HG03457 (cell line): ENCODE results near the gene PPP1R1B.
"Not testable (repeated sequence)": the region's sequence is repeated elsewhere in the genome, so short reads cannot be mapped to it uniquely, and the experiment has no call there.

Source experiments
- ATAC-seq: cut with Tn5 transposase; IDR thresholded peaks from one replicate; pipeline ENCODE4 v1.9.1; 2021; ENCODE audit warnings: moderate number of reproducible peaks; ENCODE audit not compliant: unreplicated experiment

PPP1R1B gene

DNA sequence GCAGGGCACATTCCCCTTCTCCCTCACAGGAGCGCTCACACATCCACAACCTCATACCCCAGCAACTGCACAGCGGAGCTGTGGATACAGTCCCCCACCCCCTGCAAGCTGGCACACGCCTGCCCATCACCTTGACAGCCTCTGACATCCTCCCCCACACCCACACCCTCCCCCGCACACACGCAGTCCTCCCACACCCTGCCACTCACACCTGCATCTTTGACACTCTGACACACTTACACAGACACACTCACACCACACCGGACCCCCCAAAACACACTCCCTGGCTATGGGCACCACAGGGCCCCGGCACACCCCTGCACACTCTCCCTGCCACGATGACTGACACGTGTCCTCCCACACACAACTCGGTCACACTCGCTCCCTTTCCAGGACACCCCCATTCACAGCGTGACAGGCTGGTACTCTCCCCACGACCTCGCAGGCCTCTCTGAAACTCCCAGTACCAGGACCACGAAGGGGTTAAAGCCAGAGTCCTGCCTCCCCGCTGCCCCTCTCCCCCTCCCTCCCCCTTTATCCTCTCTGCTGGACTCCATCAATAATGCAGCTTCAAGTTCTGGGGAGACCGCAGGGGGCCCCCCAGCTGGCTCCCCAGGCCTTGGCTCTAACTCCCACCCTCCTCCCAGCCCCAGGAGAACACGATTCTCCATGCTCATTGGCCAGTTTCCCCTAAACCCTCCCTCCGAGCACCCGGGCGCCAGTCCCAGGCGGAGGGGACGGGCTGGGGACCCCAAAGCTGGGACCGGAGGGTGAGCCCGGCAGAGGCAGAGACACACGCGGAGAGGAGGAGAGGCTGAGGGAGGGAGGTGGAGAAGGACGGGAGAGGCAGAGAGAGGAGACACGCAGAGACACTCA is at the start of gene PPP1R1B:
Gene PPP1R1B, plus strand, starts transcription at position 782 of the 876 bp plus-strand sequence. CDS start 441 bp downstream, outside the sequence.
- no peak for ATAC-seq

DNA sequence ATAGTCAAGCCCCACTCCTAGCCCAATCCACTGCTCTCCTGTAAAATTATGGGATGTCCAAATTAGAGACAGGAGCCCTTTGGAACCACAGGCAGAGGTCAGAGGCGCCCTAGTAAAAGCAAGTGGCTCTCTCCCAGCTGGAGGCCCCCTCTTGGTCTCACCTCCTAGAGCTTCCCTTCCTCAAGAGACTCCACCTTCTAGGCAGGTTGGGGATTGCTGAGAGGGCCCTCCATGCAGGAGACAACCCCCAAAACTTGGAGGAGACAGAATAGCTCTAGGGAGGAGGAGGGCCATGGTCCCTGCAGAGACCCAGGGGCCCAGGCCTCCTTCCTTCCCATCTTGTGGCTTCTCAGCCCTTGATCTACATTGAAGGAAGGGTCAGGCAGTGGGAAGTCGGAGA is 48.5 kb upstream of the PPP1R1B start:
- no peak for ATAC-seq

DNA sequence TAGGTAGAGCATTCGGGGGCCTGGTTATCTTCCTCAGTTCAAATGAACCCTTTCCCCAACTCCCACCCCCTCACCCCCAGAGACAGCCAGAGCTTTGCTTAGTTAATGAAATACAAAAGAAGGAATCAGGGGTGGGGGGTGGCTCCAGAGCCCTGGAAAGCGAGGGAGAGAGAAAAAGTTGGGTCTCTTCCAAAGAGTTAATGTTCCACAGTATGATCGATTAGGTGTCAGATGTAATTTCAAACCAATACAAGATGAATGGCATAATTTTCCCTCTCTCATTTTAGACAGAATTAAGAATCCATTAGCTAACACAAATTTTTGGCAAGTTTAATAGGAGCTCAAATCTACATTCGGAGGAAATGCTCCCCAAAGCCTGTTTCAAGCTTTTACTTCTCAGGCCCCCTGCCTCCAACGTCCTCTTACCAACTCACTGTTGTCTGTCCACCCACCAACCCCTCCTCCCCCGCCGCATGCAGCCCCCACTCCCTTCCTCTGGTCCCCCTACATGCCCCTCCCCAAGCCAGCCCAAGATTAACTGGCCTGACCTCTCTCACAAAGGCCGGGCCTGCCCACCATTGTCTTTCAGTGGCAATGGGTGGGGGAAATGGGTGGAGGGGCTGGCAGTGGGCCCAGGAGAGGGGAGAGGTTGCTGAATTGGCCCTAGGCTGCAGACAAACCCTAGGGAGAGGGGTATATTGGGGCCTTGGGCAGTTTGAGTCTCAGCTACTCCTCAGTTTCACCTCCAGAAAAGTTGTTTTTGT is 47.3 kb upstream of the PPP1R1B start:
- no peak for ATAC-seq

DNA sequence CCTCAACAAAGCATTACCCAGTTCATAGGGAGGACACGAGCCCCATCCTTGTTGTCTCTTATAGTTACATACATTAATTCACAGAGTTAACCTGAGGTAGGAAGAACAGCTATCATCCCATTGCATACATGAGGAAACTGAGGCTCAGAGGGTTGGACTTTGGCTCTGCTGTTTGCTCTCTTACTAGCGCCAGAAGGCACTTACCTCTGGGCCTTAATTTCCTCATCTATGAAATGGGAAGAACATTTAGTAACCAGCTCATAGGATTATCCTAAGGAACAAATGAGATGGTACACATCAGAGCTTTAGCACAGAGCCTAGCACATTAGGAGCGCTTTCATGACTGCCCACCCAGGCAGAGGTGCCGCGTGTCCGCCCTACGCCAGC is 46.7 kb upstream of the PPP1R1B start:
- no peak for ATAC-seq

DNA sequence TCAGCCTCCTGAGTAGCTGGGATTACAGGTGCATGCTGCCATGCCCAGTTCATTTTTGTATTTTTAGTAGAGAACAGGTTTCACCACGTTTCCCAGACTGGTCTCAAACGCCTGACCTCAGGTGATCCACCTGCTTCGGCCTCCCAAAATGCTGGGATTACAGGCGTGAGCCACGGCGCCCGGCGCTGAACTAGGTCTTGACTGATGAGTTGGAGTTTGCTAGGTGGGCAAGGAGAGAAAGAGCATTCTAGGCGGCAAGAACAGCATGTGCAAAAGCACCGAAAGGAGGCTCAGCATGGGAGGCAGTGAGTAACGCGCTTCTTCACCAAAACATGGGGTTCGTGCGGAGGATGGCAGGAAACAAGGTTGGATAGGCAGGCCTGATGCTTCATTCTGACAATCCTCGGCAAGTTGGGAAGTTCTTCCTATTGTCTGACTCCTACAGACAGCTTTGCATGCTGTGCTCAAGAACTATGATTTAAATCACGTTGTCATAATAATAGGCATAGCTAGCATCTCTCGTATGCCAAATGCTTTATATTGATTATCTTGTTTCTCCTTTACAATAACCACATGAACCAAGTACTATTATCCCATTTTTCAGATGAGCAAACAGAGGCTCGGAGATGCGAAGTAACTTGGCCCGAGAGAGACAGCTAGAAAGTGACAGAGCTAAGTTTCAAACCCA is 45.5 kb upstream of the PPP1R1B start:
- no peak for ATAC-seq

DNA sequence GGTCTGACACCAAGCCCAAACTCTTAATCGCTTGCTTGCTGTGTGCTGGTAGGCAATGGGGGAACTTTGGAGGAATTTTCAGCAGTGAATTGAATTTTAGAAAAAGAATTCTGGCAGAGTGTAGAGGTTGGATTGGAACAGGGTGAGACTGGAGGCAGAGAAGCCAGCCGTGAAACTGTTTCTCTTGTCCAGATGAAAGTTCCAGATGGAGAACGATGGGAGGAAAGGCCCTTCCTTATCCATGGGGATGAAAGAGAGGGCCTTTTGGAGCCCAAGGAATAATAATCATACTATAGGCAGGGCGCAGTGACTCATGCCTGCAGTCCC is 45.0 kb upstream of the PPP1R1B start:
- ATAC-seq, result no peak

DNA sequence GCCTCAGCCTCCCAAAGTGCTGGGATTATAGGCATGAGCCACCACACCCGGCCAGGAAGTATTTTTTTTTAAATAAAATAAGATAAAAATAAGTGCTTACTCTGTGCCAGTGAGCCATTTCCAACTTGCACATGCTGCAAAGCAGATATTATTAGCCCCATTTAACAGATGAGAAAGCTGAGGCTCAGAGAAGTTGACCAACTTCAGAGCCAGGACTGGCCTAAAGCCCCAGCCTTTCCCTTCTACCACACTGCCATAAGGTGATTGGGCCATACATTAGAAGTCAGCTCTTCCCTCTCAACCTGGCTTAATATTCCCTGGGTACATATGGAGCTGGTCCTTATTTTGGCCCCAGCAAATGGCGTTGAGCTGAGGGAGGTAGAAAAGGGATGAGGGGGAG is 44.1 kb upstream of the PPP1R1B start:
- ATAC-seq, result no peak

DNA sequence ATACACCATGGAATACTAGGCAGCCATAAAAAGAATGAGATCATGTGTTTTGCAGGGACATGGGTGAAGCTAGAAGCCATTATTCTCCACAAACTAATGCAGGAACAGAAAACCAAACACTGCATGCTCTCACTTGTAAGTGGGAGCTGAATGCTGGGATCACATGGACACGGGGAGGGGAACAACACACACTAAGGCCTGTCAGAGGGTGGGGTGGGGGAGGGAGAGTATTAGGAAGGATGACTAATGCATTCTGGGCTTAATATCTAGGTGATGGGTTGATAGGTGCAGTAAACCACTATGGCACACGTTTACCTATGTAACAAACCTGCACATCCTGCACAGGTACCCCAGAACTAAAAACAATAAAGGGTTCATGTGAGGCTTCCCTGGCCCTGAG is 36.6 kb upstream of the PPP1R1B start:
- ATAC-seq, result not testable (repeated sequence)

DNA sequence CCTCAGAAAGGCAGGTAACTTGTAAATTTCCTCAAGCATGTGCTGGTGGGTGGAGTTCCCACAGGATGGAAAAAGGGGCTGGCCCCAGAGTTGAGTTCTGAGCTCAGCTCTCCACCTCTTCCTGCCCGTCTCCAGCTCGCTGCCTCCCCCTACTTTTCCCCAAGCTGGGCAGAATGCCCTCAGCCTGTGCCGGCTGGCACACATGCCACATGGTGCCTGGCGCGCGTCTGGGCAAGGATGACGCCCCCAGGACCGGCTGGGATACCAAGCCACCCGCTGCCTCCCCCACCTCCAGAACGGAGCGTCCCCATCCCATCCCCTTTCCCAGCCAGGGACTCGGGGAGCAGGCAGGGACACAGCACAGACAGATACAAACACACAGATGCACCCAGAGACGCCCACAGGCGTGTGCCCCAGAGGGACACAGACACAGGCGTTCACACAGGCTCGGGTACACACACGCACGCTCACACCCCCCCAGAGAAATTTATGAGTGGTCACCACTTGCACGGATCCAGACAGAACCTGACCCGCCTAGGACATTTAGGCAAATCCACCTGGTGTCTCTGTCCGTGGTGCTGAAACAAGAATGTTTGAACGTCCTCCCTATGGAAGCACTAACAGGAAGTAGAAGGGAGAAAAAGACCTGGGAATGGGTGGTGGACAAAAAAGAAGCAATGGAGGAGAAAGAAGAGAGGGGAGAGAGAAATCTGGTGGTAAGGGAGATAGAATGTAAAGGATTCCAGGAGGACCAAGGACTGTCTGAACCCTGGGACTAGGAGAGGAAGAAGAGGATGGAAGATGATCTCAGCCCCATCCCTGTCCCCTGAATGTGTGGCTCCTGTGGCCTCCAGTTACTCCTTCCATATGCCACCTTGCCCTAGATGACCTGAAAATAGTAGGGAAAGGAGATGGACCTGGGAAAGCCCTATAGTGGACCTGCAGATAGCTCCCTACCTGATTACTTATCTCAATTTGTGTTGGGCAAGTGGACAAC is 34.5 kb upstream of the PPP1R1B start:
- no peak for ATAC-seq

DNA sequence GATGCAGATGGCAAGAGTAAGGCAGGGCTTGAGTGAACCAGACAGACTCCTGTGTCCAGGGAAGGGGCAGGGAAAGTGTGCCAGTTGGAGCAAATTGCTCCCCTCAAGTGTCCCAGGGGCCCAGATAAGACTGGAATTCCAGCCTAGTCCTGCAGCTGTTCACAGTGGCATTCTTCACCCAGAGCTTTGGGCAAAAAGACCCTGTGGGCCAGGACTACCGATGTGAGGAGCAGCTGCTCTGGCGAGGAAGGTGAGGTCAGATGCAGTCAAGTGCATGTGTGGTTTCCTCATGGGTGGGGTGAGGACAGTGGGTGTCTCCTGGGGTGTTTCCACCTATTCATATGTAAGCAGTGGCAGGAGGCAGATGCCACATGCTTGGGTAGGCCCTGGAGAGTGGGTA is 33.4 kb upstream of the PPP1R1B start:
- no peak for ATAC-seq

DNA sequence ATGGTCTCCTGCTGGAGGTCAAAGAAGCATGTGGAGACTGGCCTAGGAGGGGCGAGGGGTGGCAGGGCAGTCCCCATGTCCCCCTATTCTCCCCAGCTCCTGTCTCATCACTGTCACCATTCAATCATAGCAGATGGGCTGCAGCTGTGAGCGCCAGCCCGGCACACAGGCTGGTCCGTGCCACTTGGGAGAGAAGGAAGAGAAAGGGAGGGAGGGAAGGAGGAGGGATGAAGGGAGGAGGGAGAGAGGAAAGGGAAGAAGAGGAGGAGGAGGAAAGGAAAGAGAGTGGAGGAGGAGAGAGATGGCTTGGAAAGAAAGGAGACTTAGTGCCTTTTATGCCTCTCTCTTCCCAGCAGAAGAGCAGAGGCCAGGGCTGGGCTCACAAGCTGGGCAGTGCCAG is 31.5 kb upstream of the PPP1R1B start:
- no peak for ATAC-seq

DNA sequence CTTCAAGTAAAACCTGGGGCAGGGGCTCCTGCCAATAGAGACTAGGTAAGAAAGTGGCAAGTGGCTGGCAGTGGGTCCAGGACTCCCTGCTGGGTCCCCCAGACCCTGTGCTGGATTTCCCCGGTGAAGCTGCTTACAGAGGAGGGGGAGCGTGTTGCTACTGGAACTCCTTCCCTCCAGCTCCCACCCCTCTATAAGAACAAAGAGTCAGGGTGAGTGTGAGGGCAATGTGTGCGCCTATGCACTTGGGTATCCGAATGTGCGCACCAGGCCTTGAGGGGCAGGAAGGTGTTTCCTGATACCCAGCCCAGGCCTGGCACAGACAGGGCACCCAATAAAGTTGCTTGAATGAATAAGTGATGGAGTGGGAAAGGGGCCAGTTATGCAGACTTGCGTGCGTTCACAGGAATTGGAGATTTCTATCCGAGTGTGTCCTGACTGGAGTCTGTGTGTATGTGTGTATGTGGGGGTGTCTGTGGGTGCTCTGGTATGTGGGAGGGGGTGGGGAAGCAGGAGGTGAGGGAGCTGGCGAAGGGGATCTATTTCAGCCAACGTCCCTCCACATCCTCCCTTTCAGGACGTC is 30.7 kb upstream of the PPP1R1B start:
- ATAC-seq, result no peak

DNA sequence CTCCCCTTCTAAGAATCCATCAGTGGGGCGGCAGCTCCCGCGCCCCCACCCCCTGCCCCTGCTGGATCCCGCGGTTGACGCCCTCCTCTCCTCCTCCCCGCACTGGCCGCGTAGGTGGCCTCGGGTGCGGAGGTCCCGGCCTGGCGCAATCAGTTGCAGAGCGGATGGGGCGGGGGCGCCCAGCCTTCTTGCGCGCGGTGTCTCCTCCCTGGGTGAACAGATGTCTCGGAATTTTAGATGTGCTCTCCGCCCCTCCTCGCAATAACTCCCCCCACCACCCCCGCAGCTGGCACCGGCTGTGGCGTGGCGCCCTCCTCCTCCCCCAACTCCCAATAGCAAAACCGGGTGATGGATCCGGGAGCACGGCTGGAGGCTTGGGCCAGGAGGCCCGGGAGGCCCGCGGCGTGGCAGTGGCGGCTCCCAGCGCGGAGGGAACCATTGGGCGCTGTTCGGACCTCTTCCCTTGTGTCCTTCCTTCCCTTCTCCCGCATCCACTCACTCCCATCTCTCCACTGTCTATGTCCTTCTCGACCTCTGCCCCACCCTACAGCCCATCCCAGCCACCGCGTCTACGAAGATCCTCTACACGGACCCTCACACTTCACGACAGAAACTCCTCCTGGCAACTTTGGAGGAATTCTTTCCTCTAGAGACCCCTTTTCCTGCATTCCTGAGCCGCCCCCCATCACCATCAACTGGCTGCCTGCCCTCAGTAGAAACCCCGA is 30.0 kb upstream of the PPP1R1B start:
- ATAC-seq, result no peak

DNA sequence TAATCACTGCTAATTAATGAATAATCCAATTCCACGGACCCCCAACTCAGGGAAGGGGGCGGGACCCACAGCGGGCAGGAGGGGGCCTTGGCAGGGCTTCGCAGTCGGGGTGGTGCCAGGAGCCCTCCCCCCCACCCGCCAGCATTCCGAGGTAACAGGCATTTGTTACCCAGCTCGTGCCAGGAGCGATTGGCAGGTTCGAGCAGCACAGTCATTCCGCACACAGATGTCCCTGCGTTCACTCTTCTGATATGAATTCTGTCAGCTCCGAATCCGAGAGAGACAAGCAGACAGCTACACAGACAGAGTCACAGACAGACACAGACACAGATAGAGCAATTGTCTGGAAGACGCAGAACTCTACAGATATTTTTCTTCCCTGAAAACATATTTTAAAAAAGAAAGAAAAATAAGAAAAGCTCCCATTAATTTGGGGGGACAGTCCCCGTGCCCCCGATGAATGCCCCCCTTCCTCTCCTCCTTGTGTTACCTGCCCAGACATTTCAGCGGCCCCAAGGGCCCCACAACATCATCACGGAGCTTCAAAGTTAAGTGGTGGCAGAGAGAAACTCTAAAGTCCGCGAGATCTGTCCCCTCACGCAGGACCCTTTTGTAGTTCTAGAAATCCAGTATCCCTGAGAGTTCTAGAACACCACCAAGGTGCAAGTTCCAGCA is 29.2 kb upstream of the PPP1R1B start:
- no peak for ATAC-seq

DNA sequence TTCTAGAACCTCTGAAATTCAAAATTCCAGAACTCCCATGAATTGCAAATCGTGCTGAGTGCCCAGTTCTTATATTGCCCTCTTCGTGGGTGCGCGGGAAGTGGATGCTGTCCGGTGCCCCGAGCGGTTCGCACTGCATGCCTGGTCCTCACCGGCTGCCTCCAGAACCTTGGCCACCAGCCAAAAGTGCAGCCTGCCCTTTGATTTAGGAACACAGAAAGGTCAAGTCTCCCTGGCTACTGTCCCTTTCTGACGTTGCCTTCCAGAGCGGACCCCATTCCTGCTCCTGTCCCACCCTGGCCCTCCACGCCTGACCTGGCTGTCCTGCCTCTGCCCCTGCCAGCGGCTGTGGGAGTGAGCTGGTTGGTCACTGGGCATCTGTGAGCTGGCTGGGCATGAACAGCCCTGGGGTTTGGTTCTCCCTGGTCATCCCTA is 28.7 kb upstream of the PPP1R1B start:
- ATAC-seq, result no peak

DNA sequence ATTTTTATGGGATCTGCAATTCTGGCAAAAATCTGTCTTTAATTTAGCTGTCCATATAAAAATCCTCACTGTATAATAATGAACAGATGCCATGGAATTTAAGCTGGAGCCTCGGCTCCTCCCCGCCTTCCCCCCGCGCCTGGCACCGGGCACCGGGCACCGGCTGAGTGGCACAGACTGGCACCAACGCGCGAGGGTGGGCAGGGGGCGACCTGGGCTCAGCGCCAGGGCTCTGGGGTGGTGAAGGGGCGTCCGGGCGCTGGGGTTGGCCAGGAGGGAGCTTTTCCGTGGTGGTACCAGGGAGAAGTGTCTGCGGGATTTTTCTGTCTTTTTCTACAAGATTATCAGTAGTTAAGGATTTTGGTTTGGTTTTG is 28.1 kb upstream of the PPP1R1B start:
- ATAC-seq, result no peak

DNA sequence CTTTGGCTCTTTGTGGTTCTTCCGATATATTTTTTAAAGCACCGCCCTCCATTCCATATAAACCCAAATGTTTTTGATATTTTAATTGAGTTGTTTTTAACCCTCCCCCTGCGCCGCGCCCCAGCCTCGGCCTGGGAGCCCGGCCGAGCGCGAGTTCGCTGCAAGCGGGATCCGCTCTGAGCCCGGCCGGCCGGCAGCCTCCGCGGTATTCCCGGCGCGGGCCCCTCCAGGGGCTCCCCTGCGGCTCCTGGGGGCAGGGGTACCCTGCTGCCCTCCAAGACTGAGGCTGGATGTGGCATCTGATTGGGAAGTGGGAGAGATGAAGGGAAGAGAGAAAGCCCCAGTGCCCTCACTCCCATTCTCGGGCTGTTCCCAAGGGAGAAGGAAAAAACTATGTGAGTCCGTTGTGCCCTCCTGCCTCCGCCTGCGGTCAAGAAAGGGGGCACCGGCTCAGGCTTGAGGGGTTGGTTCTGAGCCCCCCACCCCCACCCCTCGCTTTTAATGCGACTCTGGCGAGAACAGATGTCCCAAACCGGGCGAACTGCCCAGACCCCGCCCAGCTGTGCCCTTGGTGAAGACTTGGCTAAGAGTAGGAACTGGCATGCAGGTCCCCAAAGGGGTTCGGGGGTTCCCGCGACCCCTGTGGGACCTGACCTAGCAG is 27.6 kb upstream of the PPP1R1B start:
- ATAC-seq, result no peak

DNA sequence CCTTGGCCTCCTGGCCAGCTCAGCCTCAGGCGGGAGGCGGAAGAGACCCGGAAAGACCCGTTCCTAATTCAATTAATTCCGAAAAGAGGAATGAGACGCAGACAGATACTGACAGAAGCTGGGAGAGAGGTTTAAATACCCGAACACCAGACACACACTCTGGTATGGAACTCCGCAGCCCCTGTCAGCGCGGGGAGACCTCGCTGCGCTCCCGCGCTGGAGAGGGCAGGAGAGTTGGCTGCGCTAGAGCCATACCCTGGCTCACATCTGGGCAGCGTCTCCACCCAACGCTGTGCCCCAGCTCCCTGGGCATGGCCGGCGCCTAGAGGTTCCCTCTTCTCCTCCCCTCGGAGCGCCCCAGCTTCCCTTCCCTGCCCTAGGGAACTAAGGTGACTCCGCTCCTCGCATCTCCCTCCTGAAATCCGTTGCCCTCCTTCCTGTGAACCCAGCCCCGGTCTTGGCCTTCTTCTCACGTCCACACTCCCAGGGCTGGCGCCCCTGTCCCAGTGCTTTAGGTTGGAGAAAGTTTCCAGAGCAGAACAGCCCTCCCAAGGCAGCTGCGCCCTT is 27.0 kb upstream of the PPP1R1B start:
- ATAC-seq, result no peak
